Hepatocyte (in vitro differentiated cells): ENCODE results near the gene POLQ.

Experiments
- EZH2phosphoT487 ChIP-seq: fragments of 200-600 bp; sonication (generic); IDR thresholded peaks from one replicate; pipeline ENCODE4 v1.6.1; 2018; ENCODE audit warnings: antibody characterized with exemption, mild to moderate bottlenecking, low read depth, moderate library complexity; ENCODE audit not compliant: unreplicated experiment, severe bottlenecking
- TF ChIP-seq, protein P1 (sequence below): fragments of 200-600 bp; sonication (generic); IDR thresholded peaks from 2 replicates; pipeline ENCODE4 v1.5.1; 2016; ENCODE audit warnings: antibody characterized with exemption, mild to moderate bottlenecking; ENCODE audit not compliant: poor library complexity

DNA sequence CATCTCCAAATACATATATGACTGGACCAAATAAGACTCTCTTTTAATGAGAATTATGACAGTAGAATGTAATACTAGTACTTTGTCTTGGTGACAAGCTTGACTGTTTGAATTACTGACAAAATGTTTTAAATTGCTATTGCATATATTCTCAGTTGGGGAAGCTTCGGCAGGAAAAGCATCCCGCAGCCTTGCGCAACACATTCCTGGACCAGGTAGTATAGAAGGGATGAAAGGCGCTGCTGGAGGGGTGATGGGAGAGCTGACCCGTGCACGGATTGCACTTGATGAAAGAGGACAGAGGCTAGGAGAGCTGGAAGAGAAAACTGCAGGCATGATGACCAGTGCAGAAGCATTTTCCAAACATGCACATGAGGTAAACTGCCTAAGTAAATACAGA is 127.6 kb downstream of the POLQ start:
- TF ChIP-seq, protein P1, sequence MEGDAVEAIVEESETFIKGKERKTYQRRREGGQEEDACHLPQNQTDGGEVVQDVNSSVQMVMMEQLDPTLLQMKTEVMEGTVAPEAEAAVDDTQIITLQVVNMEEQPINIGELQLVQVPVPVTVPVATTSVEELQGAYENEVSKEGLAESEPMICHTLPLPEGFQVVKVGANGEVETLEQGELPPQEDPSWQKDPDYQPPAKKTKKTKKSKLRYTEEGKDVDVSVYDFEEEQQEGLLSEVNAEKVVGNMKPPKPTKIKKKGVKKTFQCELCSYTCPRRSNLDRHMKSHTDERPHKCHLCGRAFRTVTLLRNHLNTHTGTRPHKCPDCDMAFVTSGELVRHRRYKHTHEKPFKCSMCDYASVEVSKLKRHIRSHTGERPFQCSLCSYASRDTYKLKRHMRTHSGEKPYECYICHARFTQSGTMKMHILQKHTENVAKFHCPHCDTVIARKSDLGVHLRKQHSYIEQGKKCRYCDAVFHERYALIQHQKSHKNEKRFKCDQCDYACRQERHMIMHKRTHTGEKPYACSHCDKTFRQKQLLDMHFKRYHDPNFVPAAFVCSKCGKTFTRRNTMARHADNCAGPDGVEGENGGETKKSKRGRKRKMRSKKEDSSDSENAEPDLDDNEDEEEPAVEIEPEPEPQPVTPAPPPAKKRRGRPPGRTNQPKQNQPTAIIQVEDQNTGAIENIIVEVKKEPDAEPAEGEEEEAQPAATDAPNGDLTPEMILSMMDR, result no peak
- TF ChIP-seq EZH2phosphoT487, result no peak
